Fibroblast of skin of back (primary cell): Measurements from ENCODE around the gene NELFE.
"Not testable (repeated sequence)": the region's sequence is repeated elsewhere in the genome, so short reads cannot be mapped to it uniquely, and the experiment has no call there.

Source experiments
- DNase-seq: peaks from one replicate; pipeline ENCODE4 v3.0.0-alpha.2; 2013

NELFE gene

DNA sequence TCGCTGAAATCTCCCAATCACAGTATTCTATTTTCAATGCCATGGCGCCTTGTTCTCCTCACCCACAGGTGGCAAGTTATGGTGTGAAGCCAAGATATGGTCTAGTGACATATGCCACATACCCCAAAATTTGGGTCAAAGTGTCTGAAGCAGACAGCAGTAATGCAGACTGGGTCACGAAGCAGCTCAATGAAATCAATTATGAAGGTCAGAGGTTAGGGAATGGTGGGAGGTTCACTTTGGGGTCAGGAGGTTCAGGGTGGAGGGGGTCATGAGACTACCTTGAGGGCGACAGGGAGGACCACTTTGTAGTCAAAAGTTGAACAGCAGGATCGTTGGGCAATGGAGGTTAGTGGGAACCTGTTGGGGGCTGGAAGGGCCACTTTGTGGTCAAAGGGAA is 10.5 kb downstream of the NELFE start:
- DNase-seq = no peak

- no peak for DNase-seq
Observed at GRCh38 chr6:31947864-31948263, 10.9 kb downstream of the NELFE start.

DNA sequence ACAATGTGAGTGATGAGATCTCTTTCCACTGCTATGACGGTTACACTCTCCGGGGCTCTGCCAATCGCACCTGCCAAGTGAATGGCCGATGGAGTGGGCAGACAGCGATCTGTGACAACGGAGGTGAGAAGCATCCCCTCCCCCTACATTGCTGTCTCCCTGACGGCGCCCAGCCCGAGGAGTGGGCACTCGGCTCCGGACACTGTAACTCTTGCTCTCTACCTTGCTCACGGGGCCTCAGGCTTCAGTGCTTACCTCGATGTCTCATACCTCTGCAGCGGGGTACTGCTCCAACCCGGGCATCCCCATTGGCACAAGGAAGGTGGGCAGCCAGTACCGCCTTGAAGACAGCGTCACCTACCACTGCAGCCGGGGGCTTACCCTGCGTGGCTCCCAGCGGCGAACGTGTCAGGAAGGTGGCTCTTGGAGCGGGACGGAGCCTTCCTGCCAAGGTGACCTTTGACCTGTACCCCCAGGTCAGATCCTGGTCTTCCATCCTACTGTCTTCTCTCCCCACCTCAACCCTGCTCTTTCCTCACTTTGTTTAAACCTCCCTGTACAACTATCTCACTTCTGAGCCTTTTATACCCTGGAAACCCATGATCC is 11.6 kb downstream of the NELFE start:
- DNase-seq = no peak

- DNase-seq = no peak
Observed at GRCh38 chr6:31946370-31946885, 12.3 kb downstream of the NELFE start.

DNA sequence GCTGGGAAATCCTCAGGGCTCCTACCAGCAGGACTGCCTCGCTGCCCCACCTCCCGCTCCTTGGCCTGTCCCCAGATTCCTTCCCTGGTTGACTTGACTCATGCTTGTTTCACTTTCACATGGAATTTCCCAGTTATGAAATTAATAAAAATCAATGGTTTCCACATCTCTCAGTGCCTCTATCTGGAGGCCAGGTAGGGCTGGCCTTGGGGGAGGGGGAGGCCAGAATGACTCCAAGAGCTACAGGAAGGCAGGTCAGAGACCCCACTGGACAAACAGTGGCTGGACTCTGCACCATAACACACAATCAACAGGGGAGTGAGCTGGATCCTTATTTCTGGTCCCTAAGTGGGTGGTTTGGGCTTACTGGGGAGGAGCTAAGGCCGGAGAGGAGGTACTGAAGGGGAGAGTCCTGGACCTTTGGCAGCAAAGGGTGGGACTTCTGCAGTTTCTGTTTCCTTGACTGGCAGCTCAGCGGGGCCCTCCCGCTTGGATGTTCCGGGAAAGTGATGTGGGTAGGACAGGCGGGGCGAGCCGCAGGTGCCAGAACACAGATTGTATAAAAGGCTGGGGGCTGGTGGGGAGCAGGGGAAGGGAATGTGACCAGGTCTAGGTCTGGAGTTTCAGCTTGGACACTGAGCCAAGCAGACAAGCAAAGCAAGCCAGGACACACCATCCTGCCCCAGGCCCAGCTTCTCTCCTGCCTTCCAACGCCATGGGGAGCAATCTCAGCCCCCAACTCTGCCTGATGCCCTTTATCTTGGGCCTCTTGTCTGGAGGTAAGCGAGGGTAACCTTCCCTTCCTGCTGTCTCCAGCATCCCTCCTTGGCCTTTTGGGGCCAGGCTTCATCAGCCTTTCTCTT is 13.0 kb downstream of the NELFE start, which contains the start of gene CFB:
Gene CFB (plus strand): TSS at position 589 of the 863 bp plus-strand sequence. CDS start 127 bp downstream, at position 716.
- peak; percentile 82 for DNase-seq

GRCh38 chr6:31945154-31945506 is 13.6 kb downstream of the NELFE start:
- no peak for DNase-seq

GRCh38 chr6:31943742-31944141 is 15.0 kb downstream of the NELFE start:
- no peak for DNase-seq

GRCh38 chr6:31940256-31940664 is 18.5 kb downstream of the NELFE start:
- peak; percentile 62 for DNase-seq

DNA sequence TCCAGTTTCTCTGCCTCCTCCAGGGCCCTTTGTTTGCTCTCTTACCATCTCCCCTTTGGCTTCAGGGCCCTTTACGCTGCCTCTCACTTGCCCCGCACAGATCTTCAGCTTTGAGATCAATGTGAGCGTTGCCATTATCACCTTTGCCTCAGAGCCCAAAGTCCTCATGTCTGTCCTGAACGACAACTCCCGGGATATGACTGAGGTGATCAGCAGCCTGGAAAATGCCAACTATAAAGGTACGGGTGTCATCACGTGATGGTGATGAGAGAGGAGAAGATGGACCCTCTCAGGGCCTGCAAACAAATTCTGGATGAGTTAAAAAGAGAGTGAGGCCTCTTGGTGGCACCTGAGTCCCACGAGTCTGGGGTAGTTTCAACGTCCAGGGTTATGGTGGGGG is 22.9 kb downstream of the NELFE start:
- DNase-seq = no peak

DNA sequence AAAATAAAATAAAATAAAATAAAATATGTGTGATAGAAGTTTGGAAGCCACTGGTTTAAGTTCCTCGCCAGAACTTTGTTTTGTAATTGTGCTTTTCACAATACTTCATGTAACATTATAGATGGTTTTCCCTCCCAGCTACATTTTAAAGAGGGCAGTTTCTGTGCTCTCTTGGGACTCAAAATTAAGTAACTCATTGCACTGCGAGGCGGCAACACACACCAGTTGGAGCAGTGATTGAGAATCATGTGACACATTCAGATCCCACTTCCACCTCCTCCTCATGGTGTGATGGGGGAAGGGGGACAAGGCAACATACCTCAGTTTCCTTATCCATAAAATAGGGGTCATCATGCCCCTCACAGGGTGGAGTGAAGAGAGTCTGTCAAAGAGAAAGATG is 23.8 kb downstream of the NELFE start:
- DNase-seq = no peak

- DNase-seq = no peak
Observed at GRCh38 chr6:31933537-31933936, 25.2 kb downstream of the NELFE start.

- not testable (repeated sequence) for DNase-seq
Observed at GRCh38 chr6:31932137-31932536, 26.6 kb downstream of the NELFE start.

GRCh38 chr6:31930962-31931361 is 27.8 kb downstream of the NELFE start:
- no peak for DNase-seq

- DNase-seq = no peak
Observed at GRCh38 chr6:31928672-31928939, 30.2 kb downstream of the NELFE start.

DNA sequence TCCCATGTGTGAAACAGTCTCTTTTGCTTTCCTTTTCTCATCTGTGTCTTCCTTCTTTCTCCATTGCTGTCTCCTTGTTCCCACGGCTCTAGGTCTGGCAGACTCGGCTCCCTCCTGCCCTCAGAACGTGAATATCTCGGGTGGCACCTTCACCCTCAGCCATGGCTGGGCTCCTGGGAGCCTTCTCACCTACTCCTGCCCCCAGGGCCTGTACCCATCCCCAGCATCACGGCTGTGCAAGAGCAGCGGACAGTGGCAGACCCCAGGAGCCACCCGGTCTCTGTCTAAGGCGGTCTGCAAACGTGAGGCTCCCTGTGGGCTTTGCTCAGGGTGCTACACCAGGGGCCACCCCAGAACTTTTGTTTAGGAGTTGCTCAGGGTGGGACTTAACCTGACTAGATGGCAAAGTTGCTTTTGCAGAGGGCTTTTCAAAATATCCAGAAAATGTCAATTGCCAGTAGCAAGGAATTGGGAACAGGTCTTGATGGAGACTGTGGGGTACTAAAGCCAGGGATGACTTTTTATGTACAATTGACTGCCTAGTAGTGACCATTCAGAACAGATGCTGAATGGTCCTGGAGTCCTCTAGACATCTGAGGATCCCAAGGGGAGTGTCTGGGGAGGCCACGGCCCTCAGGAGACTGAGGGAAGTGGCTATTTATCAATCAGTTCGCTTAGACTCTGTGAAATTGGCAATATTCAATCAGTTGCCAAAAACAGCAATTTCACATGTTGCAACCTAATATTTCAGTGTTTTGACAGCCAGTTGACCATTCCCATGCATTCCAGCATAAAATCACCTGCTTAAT is 30.7 kb downstream of the NELFE start:
- no peak for DNase-seq

- DNase-seq = no peak
Observed at GRCh38 chr6:31927242-31927862, 31.4 kb downstream of the NELFE start, which contains the start of gene C2. C2 (plus strand) TSS chr6:31927717; CDS start chr6:31927753, 36 bp downstream.

GRCh38 chr6:31922942-31923341 is 35.8 kb downstream of the NELFE start:
- no peak for DNase-seq

DNA sequence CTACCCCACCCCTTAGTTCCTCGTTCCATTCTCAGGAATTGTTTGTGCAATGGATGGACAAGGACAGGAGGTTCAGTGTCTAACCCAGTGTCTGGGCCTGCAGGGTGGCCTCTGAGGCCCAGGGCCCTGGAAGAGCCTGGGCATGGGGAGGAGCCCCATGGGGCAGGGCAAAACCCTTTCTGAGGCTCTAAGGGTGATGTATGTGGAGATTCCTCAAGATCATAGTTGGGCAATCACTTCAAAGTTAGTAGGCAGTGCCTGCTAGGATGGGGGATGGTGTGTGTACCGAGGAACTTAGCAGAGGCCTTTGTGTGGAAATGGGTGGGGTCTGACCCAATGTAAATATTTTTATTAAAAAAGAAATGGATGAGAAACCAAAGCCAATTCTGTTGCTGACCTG is 38.0 kb downstream of the NELFE start:
- DNase-seq = no peak

DNA sequence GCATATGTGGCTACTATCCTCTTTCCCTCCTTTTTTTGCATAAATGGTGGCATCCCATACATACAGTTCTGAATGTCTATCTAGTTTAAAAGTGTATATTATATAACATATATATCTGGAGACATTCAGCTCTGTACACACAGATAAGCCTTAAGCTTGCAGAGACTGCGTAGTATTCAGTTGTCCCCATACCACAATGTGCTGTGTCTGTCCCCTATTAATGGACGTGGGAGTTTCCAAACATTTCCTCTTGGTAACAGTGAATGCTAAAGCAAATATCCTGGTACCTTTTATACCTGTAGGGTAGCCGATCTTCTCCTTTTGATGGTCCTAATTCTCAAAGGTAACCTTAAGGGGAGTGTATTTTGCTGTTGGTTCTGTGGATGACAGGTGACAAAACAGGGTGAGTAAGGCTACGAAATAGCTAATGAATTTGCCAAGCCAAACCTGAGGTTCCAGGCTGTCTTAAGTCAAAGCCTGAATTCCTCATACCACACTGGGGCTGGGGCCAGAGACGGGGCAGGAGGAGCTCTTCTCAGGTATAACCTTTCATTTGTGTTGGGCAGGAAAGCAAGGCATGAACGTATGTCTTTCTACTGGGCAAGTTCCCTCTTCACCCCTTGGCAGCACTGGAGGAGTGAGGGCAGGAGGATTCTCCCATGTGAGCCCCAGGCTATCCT is 39.0 kb downstream of the NELFE start:
- no peak for DNase-seq

GRCh38 chr6:31918069-31918720 is 40.6 kb downstream of the NELFE start:
- DNase-seq = no peak

DNA sequence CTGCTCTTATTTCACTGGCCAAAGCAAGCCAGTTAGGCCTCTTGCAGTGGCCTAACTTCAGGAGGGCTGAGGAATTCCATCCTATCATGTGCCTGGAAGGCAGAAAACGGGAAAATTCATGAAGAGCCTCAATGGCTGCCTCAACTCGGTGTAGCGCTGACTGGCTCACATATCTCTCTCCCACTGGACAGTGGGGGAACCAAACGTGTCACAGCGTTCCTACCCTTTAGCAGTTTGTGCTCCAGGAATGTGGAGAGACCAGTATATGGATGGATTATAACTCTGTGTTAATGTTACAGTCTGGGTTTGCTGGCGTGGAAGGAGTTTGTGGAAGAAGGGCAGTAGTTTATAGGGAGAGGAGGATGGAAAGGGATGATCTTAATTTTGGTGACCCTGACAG is 43.0 kb downstream of the NELFE start:
- no peak for DNase-seq

DNA sequence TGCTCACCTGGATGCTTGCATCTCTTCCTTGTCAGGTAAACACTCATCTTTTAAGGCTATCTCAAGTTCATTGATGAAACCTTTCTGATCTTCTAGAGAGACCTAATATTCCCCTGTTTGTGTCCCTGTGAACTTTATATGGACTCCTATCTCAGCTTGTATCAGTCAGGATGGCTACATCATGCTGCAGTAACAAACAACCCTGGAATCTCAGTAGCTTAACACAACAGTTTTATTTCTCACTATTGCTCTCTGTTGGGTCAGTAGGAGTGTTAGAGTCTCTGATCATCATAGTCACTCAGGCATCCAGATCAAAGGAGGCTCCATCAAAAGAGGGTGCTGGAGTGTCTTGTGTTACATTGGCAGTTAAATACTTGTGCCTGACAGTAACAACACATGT is 43.4 kb downstream of the NELFE start:
- no peak for DNase-seq
